DND-41 (cell line): Measurements from ENCODE around the gene HNRNPA2B1.

Experiments
- ATAC-seq: fragments of 200-7000 bp; cut with Tn5 transposase; 3 replicates; pipeline ENCODE4 v1.9.1; 2021; ENCODE audit warnings: low read depth; ENCODE audit not compliant: insufficient read depth
- DNase-seq: peaks from one replicate; pipeline ENCODE4 v3.0.0-alpha.2; 2020
- H2AFZ ChIP-seq: 2 replicates; pipeline ENCODE4 v1.6.0; 2012; ENCODE audit warnings: low read depth, low read length
- H3K27ac ChIP-seq: 2 replicates; pipeline ENCODE4 v1.5.1; 2012; ENCODE audit warnings: low read length, inconsistent platforms
- H3K27me3 ChIP-seq: fragments of 200-600 bp; sonication (generic); 2 replicates; pipeline ENCODE4 v1.6.0; 2012; ENCODE audit warnings: low read length, mild to moderate bottlenecking, inconsistent platforms; ENCODE audit not compliant: insufficient read depth, poor library complexity
- H3K36me3 ChIP-seq: 2 replicates; pipeline ENCODE4 v1.5.1; 2012; ENCODE audit warnings: low read length, inconsistent platforms; ENCODE audit not compliant: insufficient read depth
- H3K4me1 ChIP-seq: 2 replicates; pipeline ENCODE4 v1.5.1; 2012; ENCODE audit warnings: mild to moderate bottlenecking, low read length; ENCODE audit not compliant: insufficient read depth
- H3K4me2 ChIP-seq: 2 replicates; pipeline ENCODE4 v1.6.0; 2012; ENCODE audit warnings: mild to moderate bottlenecking, moderate library complexity, low read length, inconsistent platforms; ENCODE audit not compliant: insufficient read depth
- H3K4me3 ChIP-seq, 2 experiments: fragments of 200-600 bp in 1 of 2; shearing (Covaris generic) in 1 of 2; 2 replicates each; pipeline ENCODE4 v1.5.1; 2012 to 2016; ENCODE audit warnings: inconsistent platforms in 2 of 2, low read length in 2 of 2, mild to moderate bottlenecking in 2 of 2, low read depth in 1 of 2, moderate library complexity in 1 of 2
- H3K79me2 ChIP-seq: 2 replicates; pipeline ENCODE4 v1.6.0; 2012; ENCODE audit warnings: low read length, inconsistent platforms; ENCODE audit not compliant: insufficient read depth
- H3K9ac ChIP-seq: 2 replicates; pipeline ENCODE4 v1.6.0; 2012; ENCODE audit warnings: low read depth, mild to moderate bottlenecking, inconsistent platforms, low read length, moderate library complexity
- H3K9me3 ChIP-seq: 2 replicates; pipeline ENCODE4 v1.5.1; 2012; ENCODE audit warnings: low read length, moderate library complexity, mild to moderate bottlenecking, inconsistent platforms; ENCODE audit not compliant: insufficient read depth, severe bottlenecking
- H4K20me1 ChIP-seq: 2 replicates; pipeline ENCODE4 v1.6.0; 2012; ENCODE audit warnings: low read length; ENCODE audit not compliant: insufficient read depth
- EZH2 ChIP-seq: IDR thresholded peaks from 3 replicates; pipeline ENCODE4 v1.6.1; 2012; ENCODE audit warnings: borderline replicate concordance, low read depth, mild to moderate bottlenecking, moderate library complexity, low read length, inconsistent platforms; ENCODE audit not compliant: severe bottlenecking
- TF ChIP-seq, protein P1 (sequence below): IDR thresholded peaks from 2 replicates; pipeline ENCODE4 v1.5.1; 2012; ENCODE audit warnings: borderline replicate concordance, low read length, moderate library complexity, mild to moderate bottlenecking; ENCODE audit not compliant: poor library complexity, severe bottlenecking; ENCODE audit errors: extremely low read depth

The HNRNPA2B1 gene

DNA sequence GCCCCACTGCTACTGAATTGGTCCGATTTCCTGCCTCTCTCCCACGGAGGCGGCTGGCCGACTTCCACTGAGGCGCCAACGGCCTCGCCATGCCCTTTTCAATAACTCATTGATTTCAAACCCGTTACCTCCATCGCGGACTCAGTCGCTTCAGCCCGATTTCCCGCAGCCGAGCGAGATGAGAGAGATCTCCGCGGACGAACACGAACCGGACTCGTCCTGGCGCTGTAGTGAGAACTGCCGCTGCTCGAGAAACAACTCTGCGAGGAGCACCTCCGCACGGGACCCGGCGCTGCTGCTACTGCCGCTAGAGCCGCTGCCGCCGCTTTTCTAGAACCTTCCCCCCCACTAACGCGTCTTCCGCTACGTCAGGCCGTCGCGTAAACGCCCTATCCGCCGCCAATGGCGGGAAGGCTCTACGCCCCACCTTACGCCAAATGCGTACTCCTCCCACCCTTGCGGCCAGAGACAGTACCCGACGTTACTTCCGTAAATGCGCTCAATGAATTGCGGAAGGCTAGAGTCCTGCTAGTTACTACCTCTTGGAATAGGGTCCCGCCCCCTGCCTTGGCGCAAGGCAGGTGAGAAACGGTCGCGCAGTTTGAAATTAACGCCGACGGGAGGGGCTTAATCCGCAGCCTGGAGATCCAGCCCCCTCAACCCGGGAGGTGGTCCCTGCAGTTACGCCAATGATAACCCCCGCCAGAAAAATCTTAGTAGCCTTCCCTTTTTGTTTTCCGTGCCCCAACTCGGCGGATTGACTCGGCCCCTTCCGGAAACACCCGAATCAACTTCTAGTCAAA, at the start of gene HNRNPA2B1:
HNRNPA2B1 (minus strand) TSS at position 303 of the 803 bp plus-strand sequence; CDS start at position 134, 169 bp downstream.
- Histone ChIP-seq H3K27me3 (no peaks in the 10 kb centered on the region), H3K4me2 (peak within 1 kb of the TSS; percentile 72), H3K9me3 (no peaks in the 10 kb centered on the region), H3K9ac (peak within 1 kb of the TSS; percentile 84), H2AFZ (peak within 1 kb of the TSS; percentile 73), H3K4me3 (peak within 1 kb of the TSS; percentile 63 to 97), H4K20me1 (peaks cover 70% of the 10 kb centered on the region), H3K79me2 (peaks cover 90% of the 10 kb centered on the region), H3K27ac (peak within 1 kb of the TSS; percentile 98), H3K36me3 (peaks cover 77% of the 10 kb centered on the region), H3K4me1 (peaks cover 49% of the 10 kb centered on the region)
- DNase-seq (peak; percentile 98), ATAC-seq (peak; percentile 66)
- TF ChIP-seq EZH2: no peak
- TF ChIP-seq, protein P1, sequence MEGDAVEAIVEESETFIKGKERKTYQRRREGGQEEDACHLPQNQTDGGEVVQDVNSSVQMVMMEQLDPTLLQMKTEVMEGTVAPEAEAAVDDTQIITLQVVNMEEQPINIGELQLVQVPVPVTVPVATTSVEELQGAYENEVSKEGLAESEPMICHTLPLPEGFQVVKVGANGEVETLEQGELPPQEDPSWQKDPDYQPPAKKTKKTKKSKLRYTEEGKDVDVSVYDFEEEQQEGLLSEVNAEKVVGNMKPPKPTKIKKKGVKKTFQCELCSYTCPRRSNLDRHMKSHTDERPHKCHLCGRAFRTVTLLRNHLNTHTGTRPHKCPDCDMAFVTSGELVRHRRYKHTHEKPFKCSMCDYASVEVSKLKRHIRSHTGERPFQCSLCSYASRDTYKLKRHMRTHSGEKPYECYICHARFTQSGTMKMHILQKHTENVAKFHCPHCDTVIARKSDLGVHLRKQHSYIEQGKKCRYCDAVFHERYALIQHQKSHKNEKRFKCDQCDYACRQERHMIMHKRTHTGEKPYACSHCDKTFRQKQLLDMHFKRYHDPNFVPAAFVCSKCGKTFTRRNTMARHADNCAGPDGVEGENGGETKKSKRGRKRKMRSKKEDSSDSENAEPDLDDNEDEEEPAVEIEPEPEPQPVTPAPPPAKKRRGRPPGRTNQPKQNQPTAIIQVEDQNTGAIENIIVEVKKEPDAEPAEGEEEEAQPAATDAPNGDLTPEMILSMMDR: peak; percentile 3

DNA sequence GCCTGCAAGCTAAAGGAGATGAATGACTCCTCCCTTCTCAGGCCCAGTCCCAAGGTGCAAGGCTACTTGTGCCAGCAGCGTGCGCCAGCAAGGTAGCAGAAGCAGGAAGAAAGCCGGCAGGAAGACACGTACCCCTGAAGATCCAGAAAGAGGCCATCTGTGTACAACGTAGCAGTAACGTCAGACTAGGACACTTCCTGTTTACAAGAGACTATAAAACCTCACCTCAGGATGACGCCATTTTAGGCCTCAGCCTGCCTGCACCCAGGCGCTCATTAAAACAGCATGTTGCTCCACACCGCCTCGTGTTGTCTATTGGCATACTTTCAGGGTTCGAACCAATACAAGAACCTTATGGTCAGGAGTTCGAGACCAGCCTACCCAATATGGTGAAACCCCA, 49.7 kb upstream of the HNRNPA2B1 start:
- Histone ChIP-seq H3K9ac (no peak overlapping the region), H3K79me2 (no peaks in the 10 kb centered on the region), H3K4me1 (no peaks in the 10 kb centered on the region), H3K36me3 (no peaks in the 10 kb centered on the region), H3K27ac (no peak overlapping the region), H3K27me3 (peaks cover 3% of the 10 kb centered on the region), H3K9me3 (no peaks in the 10 kb centered on the region), H3K4me2 (no peak overlapping the region), H4K20me1 (no peaks in the 10 kb centered on the region), H3K4me3 (no peak overlapping the region), H2AFZ (peak overlapping the region; percentile 44; the same call in 1 of the 2 replicates)
- TF ChIP-seq, protein P1: no peak
- no peak for TF ChIP-seq EZH2
- no peak for DNase-seq
- no peak for ATAC-seq

DNA sequence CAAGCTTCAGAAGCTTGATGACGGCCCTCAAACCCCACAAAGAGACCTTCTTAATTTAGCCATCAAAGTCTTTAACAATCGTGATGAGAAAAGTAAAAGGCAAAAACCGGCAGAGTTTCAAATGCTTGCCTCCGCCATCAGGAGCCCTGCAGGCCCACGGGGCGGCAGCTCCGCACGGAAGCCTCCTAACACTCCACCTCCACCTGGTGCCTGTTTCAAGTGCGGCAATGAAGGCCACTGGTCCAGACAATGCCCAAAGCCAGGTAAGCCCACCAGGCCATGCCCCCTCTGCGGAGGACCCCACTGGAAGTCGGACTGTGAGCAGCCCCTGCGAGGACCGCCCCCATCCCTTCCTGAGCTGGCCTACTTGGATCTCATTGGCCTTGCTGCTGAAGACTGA, 44.6 kb upstream of the HNRNPA2B1 start:
- H3K4me1 ChIP-seq: no peaks in the 10 kb centered on the region
- H4K20me1 ChIP-seq: no peaks in the 10 kb centered on the region
- DNase-seq (no peak), ATAC-seq (no peak)
- no peaks in the 10 kb centered on the region for H3K79me2 ChIP-seq
- H3K27me3 ChIP-seq: no peaks in the 10 kb centered on the region
- H3K4me2 ChIP-seq: no peak overlapping the region
- H3K27ac ChIP-seq: no peak overlapping the region
- H3K36me3 ChIP-seq: no peaks in the 10 kb centered on the region
- no peak overlapping the region for H2AFZ ChIP-seq
- H3K9ac ChIP-seq: no peak overlapping the region
- H3K4me3 ChIP-seq: no peak overlapping the region
- TF ChIP-seq EZH2: no peak
- TF ChIP-seq, protein P1: no peak
- no peaks in the 10 kb centered on the region for H3K9me3 ChIP-seq
